ENCODE measurements around the gene SEMA6A. TPM values are rescaled to one million over a fixed set of nuclear protein-coding genes. Genes with fewer than 3 reads are reported as not detected.

Gene SEMA6A
- total RNA-seq, 1 donor, result under 0.01 TPM

DNA sequence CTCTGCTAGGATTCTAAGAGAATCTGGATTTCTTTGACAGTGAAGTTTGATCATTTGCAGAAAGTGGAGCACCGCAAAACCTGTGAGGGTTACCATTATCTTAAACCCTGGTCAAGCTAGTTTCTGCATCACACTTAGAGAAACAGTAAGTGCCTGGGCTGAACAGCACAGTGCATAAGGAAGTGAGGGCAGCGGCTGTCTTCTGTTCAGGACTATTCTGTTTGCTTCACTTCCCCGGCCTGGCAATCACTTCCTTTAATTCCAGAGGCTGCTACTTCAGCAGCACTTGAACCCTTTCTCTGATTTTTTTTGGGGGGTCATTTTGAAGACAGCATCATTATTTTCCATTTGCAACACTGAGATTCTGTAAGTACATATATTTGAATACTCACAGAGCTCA is 32.0 kb downstream of the SEMA6A start:
- H3K79me2 ChIP-seq (ENCODE audit: insufficient read depth, low read length), result no peaks in the 10 kb centered on the region
- H3K4me1 ChIP-seq (ENCODE audit: insufficient read depth, low read length), result no peaks in the 10 kb centered on the region
- H3K4me3 ChIP-seq (ENCODE audit: insufficient read depth, low read length), result no peak overlapping the region
- no peaks in the 10 kb centered on the region for H3K27me3 ChIP-seq (ENCODE audit: insufficient read depth, low read length)
- no peaks in the 10 kb centered on the region for H3K36me3 ChIP-seq (ENCODE audit: insufficient read depth, low read length)
- H3K27ac ChIP-seq (ENCODE audit: low read depth, low read length), result no peak overlapping the region
- TF ChIP-seq, protein P1, sequence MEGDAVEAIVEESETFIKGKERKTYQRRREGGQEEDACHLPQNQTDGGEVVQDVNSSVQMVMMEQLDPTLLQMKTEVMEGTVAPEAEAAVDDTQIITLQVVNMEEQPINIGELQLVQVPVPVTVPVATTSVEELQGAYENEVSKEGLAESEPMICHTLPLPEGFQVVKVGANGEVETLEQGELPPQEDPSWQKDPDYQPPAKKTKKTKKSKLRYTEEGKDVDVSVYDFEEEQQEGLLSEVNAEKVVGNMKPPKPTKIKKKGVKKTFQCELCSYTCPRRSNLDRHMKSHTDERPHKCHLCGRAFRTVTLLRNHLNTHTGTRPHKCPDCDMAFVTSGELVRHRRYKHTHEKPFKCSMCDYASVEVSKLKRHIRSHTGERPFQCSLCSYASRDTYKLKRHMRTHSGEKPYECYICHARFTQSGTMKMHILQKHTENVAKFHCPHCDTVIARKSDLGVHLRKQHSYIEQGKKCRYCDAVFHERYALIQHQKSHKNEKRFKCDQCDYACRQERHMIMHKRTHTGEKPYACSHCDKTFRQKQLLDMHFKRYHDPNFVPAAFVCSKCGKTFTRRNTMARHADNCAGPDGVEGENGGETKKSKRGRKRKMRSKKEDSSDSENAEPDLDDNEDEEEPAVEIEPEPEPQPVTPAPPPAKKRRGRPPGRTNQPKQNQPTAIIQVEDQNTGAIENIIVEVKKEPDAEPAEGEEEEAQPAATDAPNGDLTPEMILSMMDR (IDR thresholded peaks at IDR 0.05; ENCODE audit: extremely low read depth, low read depth, low read length), result no peak
- H2AFZ ChIP-seq (ENCODE audit: low read length), result no peak overlapping the region
- no peak overlapping the region for H3K4me2 ChIP-seq (ENCODE audit: insufficient read depth, low read length)
- DNase-seq (ENCODE audit: insufficient read length, low spot score, missing footprints), result no peak
- no peaks in the 10 kb centered on the region for H4K20me1 ChIP-seq (ENCODE audit: insufficient read depth, low read length)
- peaks cover 5% of the 10 kb centered on the region for H3K9me3 ChIP-seq (ENCODE audit: low read depth, low read length)

DNA sequence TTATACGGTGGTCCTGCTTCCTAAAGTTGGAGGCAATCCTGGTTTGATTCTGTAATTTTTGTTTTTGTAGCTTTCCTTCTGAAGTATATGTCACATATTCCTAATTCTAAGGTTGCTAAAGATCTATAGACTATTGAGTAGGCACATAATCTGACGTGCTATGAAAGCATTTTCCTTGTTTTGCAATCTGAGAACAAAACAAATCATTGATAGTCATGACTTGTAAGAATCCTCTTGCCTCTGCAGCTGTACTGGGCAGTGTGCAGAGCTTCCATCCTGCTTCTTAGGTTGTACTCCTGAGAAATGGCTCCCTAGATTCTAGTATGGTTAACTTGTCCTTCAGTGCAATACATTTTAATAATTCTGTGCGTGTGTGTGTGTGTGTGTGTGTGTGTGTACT is 35.4 kb downstream of the SEMA6A start:
- Histone ChIP-seq H3K4me1 (ENCODE audit: insufficient read depth, low read length) (no peaks in the 10 kb centered on the region), H3K27ac (ENCODE audit: low read depth, low read length) (no peak overlapping the region), H3K4me2 (ENCODE audit: insufficient read depth, low read length) (no peak overlapping the region), H3K36me3 (ENCODE audit: insufficient read depth, low read length) (no peaks in the 10 kb centered on the region), H4K20me1 (ENCODE audit: insufficient read depth, low read length) (no peaks in the 10 kb centered on the region), H3K79me2 (ENCODE audit: insufficient read depth, low read length) (no peaks in the 10 kb centered on the region), H3K27me3 (ENCODE audit: insufficient read depth, low read length) (no peaks in the 10 kb centered on the region), H3K4me3 (ENCODE audit: insufficient read depth, low read length) (no peak overlapping the region), H2AFZ (ENCODE audit: low read length) (no peak overlapping the region), H3K9me3 (ENCODE audit: low read depth, low read length) (no peaks in the 10 kb centered on the region)
- TF ChIP-seq, protein P1 (IDR thresholded peaks at IDR 0.05; ENCODE audit: extremely low read depth, low read depth, low read length), result no peak
- DNase-seq (ENCODE audit: insufficient read length, low spot score, missing footprints), result no peak

DNA sequence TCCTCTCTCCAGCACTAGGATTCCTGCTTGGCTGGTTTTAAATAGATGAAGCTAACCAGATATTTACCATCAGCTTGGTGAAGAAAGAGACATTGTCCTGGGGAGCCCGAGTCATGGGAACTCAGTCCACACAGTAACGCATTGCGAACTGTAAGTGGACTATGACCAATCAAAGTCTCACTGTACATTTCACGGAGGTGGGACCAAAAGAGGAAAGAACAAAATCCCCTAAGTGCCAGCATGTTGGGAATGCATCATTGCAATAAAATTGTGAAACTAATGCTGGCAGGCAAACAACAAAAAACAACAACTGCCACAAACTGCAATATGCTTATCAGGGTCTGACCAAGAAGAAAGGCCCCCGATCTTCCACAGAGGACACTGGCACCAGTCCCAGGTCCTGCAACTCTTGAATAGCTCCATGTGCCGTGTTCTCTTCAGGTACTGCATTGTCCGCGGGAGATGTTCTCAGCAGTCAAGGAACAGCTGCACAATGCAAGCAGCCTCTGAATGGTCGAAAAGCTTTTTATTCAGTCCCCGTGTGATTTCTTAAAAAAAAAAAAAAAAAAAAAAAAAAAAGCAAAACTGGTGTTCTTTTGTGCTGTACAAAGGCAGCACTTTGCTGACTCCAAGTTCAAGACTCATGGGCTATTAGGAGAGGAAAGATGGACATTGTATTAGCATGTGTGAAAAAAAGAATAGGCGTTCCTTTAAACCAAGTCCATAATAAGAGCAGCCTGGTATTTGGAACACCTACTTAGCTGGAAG is 38.1 kb downstream of the SEMA6A start:
- no peak for DNase-seq (ENCODE audit: insufficient read length, low spot score, missing footprints)
- Histone ChIP-seq H3K9me3 (ENCODE audit: low read depth, low read length) (no peaks in the 10 kb centered on the region), H2AFZ (ENCODE audit: low read length) (no peak overlapping the region), H3K27me3 (ENCODE audit: insufficient read depth, low read length) (no peaks in the 10 kb centered on the region), H3K36me3 (ENCODE audit: insufficient read depth, low read length) (no peaks in the 10 kb centered on the region), H3K4me2 (ENCODE audit: insufficient read depth, low read length) (no peak overlapping the region), H3K4me1 (ENCODE audit: insufficient read depth, low read length) (no peaks in the 10 kb centered on the region), H3K4me3 (ENCODE audit: insufficient read depth, low read length) (no peak overlapping the region), H3K79me2 (ENCODE audit: insufficient read depth, low read length) (no peaks in the 10 kb centered on the region), H3K27ac (ENCODE audit: low read depth, low read length) (no peak overlapping the region), H4K20me1 (ENCODE audit: insufficient read depth, low read length) (no peaks in the 10 kb centered on the region)
- TF ChIP-seq, protein P1 (IDR thresholded peaks at IDR 0.05; ENCODE audit: extremely low read depth, low read depth, low read length), result no peak

DNA sequence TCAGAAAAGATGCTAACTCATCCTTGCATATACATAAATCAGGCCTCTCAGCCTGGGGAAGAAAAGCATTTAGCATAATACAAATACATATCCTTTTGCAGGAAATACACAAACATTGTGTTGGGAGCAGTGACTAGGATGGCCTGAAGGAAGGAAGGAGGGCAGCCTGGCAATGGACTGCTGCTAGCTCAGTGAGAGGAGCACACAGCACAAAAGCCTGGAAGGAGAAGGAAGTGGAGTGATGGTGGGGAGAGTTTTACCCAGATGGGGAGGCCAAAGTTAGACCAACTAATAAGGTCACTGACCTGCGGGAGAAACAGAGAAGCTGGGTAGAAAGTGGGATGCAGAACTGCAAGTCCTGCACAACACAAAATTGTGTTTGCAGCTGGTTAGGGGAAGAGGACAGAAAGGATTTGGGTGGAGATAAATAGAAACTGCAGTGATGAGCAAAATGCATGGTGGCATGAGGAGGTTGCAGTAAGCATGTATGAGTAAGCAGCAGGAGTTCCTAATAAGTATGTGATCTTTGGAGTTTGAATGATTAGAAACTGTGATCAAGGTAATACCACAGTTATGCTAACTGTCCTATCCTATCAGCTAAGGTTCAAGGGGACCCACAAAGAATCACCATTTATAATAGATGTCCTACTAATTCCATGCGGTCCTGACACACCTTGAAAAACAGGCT is 39.5 kb downstream of the SEMA6A start:
- no peak overlapping the region for H3K27ac ChIP-seq (ENCODE audit: low read depth, low read length)
- no peaks in the 10 kb centered on the region for H3K9me3 ChIP-seq (ENCODE audit: low read depth, low read length)
- no peak overlapping the region for H2AFZ ChIP-seq (ENCODE audit: low read length)
- no peaks in the 10 kb centered on the region for H3K27me3 ChIP-seq (ENCODE audit: insufficient read depth, low read length)
- no peaks in the 10 kb centered on the region for H4K20me1 ChIP-seq (ENCODE audit: insufficient read depth, low read length)
- H3K4me2 ChIP-seq (ENCODE audit: insufficient read depth, low read length), result no peak overlapping the region
- no peaks in the 10 kb centered on the region for H3K36me3 ChIP-seq (ENCODE audit: insufficient read depth, low read length)
- no peaks in the 10 kb centered on the region for H3K4me1 ChIP-seq (ENCODE audit: insufficient read depth, low read length)
- TF ChIP-seq, protein P1 (IDR thresholded peaks at IDR 0.05; ENCODE audit: extremely low read depth, low read depth, low read length), result no peak
- H3K79me2 ChIP-seq (ENCODE audit: insufficient read depth, low read length), result no peaks in the 10 kb centered on the region
- DNase-seq (ENCODE audit: insufficient read length, low spot score, missing footprints), result peak; percentile 43
- no peak overlapping the region for H3K4me3 ChIP-seq (ENCODE audit: insufficient read depth, low read length)

All from osteoblast (primary cell).